Liver (tissue), 2 donors: ENCODE results near the gene STN1.

ENCODE experiments used
- GABPA ChIP-seq, 2 donors: IDR thresholded peaks in 1 of 2; conservative IDR thresholded peaks in 1 of 2; 2 replicates each; pipeline ENCODE4 v1.6.1; 2016; ENCODE audit warnings: antibody characterized with exemption in 2 of 2, mild to moderate bottlenecking in 1 of 2, moderate library complexity in 1 of 2
- TAF1 ChIP-seq: conservative IDR thresholded peaks from 2 replicates; pipeline ENCODE4 v1.6.1; 2016; ENCODE audit warnings: antibody characterized with exemption, mild to moderate bottlenecking
- YY1 ChIP-seq: IDR thresholded peaks from 2 replicates; pipeline ENCODE4 v1.6.1; 2016; ENCODE audit warnings: antibody characterized with exemption, mild to moderate bottlenecking
- TF ChIP-seq, protein P1 (sequence below): IDR thresholded peaks from 2 replicates; pipeline ENCODE4 v1.6.1; 2016; ENCODE audit warnings: antibody characterized with exemption
- TF ChIP-seq, protein P2 (sequence below): IDR thresholded peaks from 2 replicates; pipeline ENCODE4 v1.6.1; 2016; ENCODE audit warnings: antibody characterized with exemption, mild to moderate bottlenecking
- TF ChIP-seq, protein P3 (sequence below): IDR thresholded peaks from 2 replicates; pipeline ENCODE4 v1.6.1; 2016; ENCODE audit warnings: antibody characterized with exemption
- donor health status: healthy.

GRCh38 chr10:103892181-103892580 lies 25.8 kb downstream of the STN1 start:
- TF ChIP-seq TAF1 = no peak
- TF ChIP-seq, protein P1, sequence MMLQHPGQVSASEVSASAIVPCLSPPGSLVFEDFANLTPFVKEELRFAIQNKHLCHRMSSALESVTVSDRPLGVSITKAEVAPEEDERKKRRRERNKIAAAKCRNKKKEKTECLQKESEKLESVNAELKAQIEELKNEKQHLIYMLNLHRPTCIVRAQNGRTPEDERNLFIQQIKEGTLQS = no peak
- no peak for TF ChIP-seq GABPA (IDR thresholded peaks at IDR 0.05 in 1 of 2, conservative IDR thresholded peaks at IDR 0.05 in 1 of 2)
- TF ChIP-seq, protein P2, sequence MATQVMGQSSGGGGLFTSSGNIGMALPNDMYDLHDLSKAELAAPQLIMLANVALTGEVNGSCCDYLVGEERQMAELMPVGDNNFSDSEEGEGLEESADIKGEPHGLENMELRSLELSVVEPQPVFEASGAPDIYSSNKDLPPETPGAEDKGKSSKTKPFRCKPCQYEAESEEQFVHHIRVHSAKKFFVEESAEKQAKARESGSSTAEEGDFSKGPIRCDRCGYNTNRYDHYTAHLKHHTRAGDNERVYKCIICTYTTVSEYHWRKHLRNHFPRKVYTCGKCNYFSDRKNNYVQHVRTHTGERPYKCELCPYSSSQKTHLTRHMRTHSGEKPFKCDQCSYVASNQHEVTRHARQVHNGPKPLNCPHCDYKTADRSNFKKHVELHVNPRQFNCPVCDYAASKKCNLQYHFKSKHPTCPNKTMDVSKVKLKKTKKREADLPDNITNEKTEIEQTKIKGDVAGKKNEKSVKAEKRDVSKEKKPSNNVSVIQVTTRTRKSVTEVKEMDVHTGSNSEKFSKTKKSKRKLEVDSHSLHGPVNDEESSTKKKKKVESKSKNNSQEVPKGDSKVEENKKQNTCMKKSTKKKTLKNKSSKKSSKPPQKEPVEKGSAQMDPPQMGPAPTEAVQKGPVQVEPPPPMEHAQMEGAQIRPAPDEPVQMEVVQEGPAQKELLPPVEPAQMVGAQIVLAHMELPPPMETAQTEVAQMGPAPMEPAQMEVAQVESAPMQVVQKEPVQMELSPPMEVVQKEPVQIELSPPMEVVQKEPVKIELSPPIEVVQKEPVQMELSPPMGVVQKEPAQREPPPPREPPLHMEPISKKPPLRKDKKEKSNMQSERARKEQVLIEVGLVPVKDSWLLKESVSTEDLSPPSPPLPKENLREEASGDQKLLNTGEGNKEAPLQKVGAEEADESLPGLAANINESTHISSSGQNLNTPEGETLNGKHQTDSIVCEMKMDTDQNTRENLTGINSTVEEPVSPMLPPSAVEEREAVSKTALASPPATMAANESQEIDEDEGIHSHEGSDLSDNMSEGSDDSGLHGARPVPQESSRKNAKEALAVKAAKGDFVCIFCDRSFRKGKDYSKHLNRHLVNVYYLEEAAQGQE = no peak
- no peak for TF ChIP-seq YY1
- TF ChIP-seq, protein P3, sequence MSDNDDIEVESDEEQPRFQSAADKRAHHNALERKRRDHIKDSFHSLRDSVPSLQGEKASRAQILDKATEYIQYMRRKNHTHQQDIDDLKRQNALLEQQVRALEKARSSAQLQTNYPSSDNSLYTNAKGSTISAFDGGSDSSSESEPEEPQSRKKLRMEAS = no peak
